Endothelial cell of umbilical vein (primary cell): ENCODE results near the gene KIF20A. TPM values are rescaled to one million over a fixed set of nuclear protein-coding genes. Genes with fewer than 3 reads are reported as not detected.

Experiments used
- BruUV-seq: library from RNA; stranded (reverse); fragments of 400-500 nt; replicated peaks from 2 replicates; lab custom pipeline; 2021; lab: Mats Ljungman, UMichigan
- CTCF ChIA-PET: fragments of 300-600, 350-600 bp; sonication (Branson Sonifier 250); formaldehyde crosslinking; loops from one replicate; lab custom pipeline; 2021; ENCODE audit warnings: antibody characterized with exemption, inconsistent platforms; lab: Charles Lee
- POLR2A ChIA-PET: fragments of 300-600, 350-600 bp; sonication (Branson Sonifier 250); formaldehyde crosslinking; loops from one replicate; lab custom pipeline; 2021; ENCODE audit warnings: antibody characterized with exemption, inconsistent platforms; lab: Charles Lee
- DNase-seq: peaks from one replicate; pipeline ENCODE4 v3.0.0-alpha.2; 2011; ENCODE audit warnings: low read depth, low spot score
- FAIRE-seq: peaks from 2 replicates; lab custom pipeline; 2011; peaks lifted over from hg19 to GRCh38; lab: Jason Lieb, UNC
- H2AFZ ChIP-seq: 2 replicates; pipeline ENCODE4 v1.6.0; 2012; ENCODE audit warnings: low read depth, low read length, control low read depth, inconsistent platforms
- H3K27ac ChIP-seq: 2 replicates; pipeline ENCODE4 v1.5.1; 2011; ENCODE audit warnings: low read depth, mild to moderate bottlenecking, control low read depth, low read length, moderate library complexity; ENCODE audit not compliant: insufficient read depth
- H3K27me3 ChIP-seq, 2 experiments: 2 replicates each; pipeline versions ENCODE4 v1.6.0 to v1.6.1; 2011; ENCODE audit warnings: low read length in 2 of 2, mixed read lengths in 1 of 2; ENCODE audit not compliant: control insufficient read depth in 2 of 2, insufficient read depth in 2 of 2
- H3K36me3 ChIP-seq, 2 experiments: 2 replicates in 1 of 2; 3 replicates in 1 of 2; pipeline ENCODE4 v1.5.1; 2011; ENCODE audit warnings: low read length in 2 of 2, mild to moderate bottlenecking in 1 of 2, moderate library complexity in 1 of 2; ENCODE audit not compliant: control insufficient read depth in 2 of 2, insufficient read depth in 2 of 2; ENCODE audit errors: extremely low read depth in 1 of 2
- H3K4me1 ChIP-seq: 3 replicates; pipeline ENCODE4 v1.5.1; 2011; ENCODE audit warnings: mild to moderate bottlenecking, low read length; ENCODE audit not compliant: control insufficient read depth, insufficient read depth; ENCODE audit errors: extremely low read depth
- H3K4me2 ChIP-seq: 2 replicates; pipeline ENCODE4 v1.6.1; 2011; ENCODE audit warnings: low read length, control low read depth, mixed read lengths; ENCODE audit not compliant: insufficient read depth
- H3K4me3 ChIP-seq, 3 experiments: fragments of 200-600 bp in 1 of 3; sonication (generic), shearing (Covaris generic) in 1 of 3; replicated peaks in 1 of 3; 2 replicates each; pipeline ENCODE4 v1.5.1; 2011 to 2016; ENCODE audit warnings: control low read depth in 3 of 3, low read length in 3 of 3, mild to moderate bottlenecking in 2 of 3, inconsistent platforms in 1 of 3, low read depth in 1 of 3, moderate library complexity in 1 of 3; ENCODE audit not compliant: insufficient read depth in 1 of 3
- H3K79me2 ChIP-seq: 2 replicates; pipeline ENCODE4 v1.6.0; 2012; ENCODE audit warnings: low read length, inconsistent platforms; ENCODE audit not compliant: control insufficient read depth, insufficient read depth
- H3K9ac ChIP-seq: replicated peaks from 2 replicates; pipeline ENCODE3; 2011; ENCODE audit warnings: low read length, control low read depth; ENCODE audit not compliant: insufficient read depth; ENCODE audit errors: extremely low read depth
- H3K9me1 ChIP-seq: replicated peaks from 3 replicates; pipeline ENCODE4 v1.6.0; 2011; ENCODE audit warnings: mild to moderate bottlenecking, low read length; ENCODE audit not compliant: control insufficient read depth, insufficient read depth; ENCODE audit errors: extremely low read depth
- H3K9me3 ChIP-seq: replicated peaks from 2 replicates; pipeline ENCODE4 v1.5.1; 2012; ENCODE audit warnings: low read length, inconsistent platforms; ENCODE audit not compliant: control insufficient read depth, insufficient read depth
- H4K20me1 ChIP-seq: replicated peaks from 2 replicates; pipeline ENCODE3; 2011; ENCODE audit warnings: mild to moderate bottlenecking, low read length; ENCODE audit not compliant: control insufficient read depth, insufficient read depth; ENCODE audit errors: extremely low read depth
- CTCF ChIP-seq, 2 donors: IDR thresholded peaks; 1 replicate in 1 of 2; 2 replicates in 1 of 2; pipeline ENCODE4 v1.5.1; 2011; ENCODE audit warnings: low read length in 2 of 2, mild to moderate bottlenecking in 2 of 2, moderate library complexity in 2 of 2, control low read depth in 1 of 2, inconsistent platforms in 1 of 2, low read depth in 1 of 2; ENCODE audit not compliant: insufficient read depth in 1 of 2; ENCODE audit errors: extremely low read depth in 1 of 2
- EZH2 ChIP-seq: IDR thresholded peaks from 2 replicates; pipeline ENCODE4 v1.6.1; 2012; ENCODE audit warnings: borderline replicate concordance, low read depth, mild to moderate bottlenecking, moderate library complexity, low read length, inconsistent platforms; ENCODE audit not compliant: severe bottlenecking
- FOS ChIP-seq: IDR thresholded peaks from 2 replicates; pipeline ENCODE4 v1.6.1; 2011; ENCODE audit warnings: mild to moderate bottlenecking, low read length, moderate library complexity, borderline replicate concordance; ENCODE audit not compliant: insufficient read depth
- GATA2 ChIP-seq: IDR thresholded peaks from 2 replicates; pipeline ENCODE4 v1.7.0; 2011; ENCODE audit warnings: low read depth, mild to moderate bottlenecking, moderate library complexity, mixed read lengths, low read length; ENCODE audit not compliant: insufficient read length, insufficient read depth
- JUN ChIP-seq: IDR thresholded peaks from 2 replicates; pipeline ENCODE4 v1.6.1; 2011; ENCODE audit warnings: borderline replicate concordance, low read depth; ENCODE audit not compliant: insufficient read length, insufficient read depth
- MYC ChIP-seq: IDR thresholded peaks from one replicate; pipeline ENCODE4 v1.6.1; 2011; ENCODE audit warnings: mild to moderate bottlenecking, low read depth, low read length
- POLR2A ChIP-seq: IDR thresholded peaks from 2 replicates; pipeline ENCODE4 v1.6.1; 2012; ENCODE audit warnings: low read depth, mild to moderate bottlenecking, control low read depth, low read length
- POLR2AphosphoS5 ChIP-seq: IDR thresholded peaks from 2 replicates; pipeline ENCODE4 v1.6.1; 2012; ENCODE audit warnings: low read depth, mild to moderate bottlenecking, control low read depth, low read length, moderate library complexity; ENCODE audit not compliant: insufficient read depth
- dilution Hi-C: fragments of 300-500 bp; cut with MboI; formaldehyde crosslinking; loops from one replicate; pipeline ENCODE4 v1.15.0; 2019; ENCODE audit warnings: low sequenced_read_pairs; ENCODE audit not compliant: extremely low pct_ligation_motif_present
- intact Hi-C: fragments of 100-400 bp; cut with micrococcal nuclease; formaldehyde crosslinking; loops from one replicate; pipeline ENCODE4 v1.10.0; 2022
- polyA plus RNA-seq, 4 experiments: library from polyadenylated mRNA; depleted of rRNA in 3 of 4; stranded (reverse) in 3 of 4; unstranded in 1 of 4; fragments of >200 nt; gene quantifications; 2 replicates each; pipeline versions ENCODE4 v1.2.1 to v1.2.3, GENCODE V29; 2011 to 2012; ENCODE audit warnings: missing spikeins in 1 of 4
- total RNA-seq: library from RNA; stranded (reverse); gene quantifications from 2 replicates; pipeline ENCODE4 v1.2.3, GENCODE V29; 2021
- TF ChIP-seq, protein P1 (sequence below): IDR thresholded peaks from 2 replicates; pipeline ENCODE4 v1.6.1; 2011; ENCODE audit not compliant: insufficient read depth, insufficient read length

The KIF20A gene
- total and polyA plus RNA-seq, 2 donors (not counting 3 experiments of a cell fraction or from before 2014, with no cell fraction given) = 38.7 to 78.1 TPM

DNA sequence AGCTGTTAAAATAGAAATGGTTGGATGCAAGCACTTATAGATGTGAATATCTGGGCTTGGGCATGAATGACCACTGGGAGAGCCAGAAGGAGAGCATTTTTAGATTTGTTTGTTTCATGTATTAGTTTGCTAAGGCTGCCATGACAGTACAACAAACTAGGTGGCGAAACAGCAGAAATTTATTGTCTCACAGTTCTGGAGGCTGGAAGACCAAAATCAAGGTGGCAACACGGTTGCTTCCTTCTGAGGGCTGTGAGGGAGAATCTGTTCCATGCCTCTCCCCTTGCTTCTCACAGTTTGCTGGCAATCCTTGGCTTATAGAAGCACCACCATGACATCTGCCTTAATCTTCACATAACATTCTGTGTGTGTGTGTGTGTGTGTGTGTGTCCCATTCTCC, 54.4 kb downstream of the KIF20A start:
- Histone ChIP-seq H3K4me3 (no peak overlapping the region), H2AFZ (no peak overlapping the region), H3K9me1 (no peaks in the 10 kb centered on the region), H4K20me1 (no peaks in the 10 kb centered on the region), H3K27ac (no peak overlapping the region), H3K79me2 (no peaks in the 10 kb centered on the region), H3K9me3 (no peaks in the 10 kb centered on the region), H3K36me3 (no peaks in the 10 kb centered on the region), H3K9ac (no peak overlapping the region), H3K4me2 (no peak overlapping the region), H3K4me1 (no peaks in the 10 kb centered on the region), H3K27me3 (peaks cover 2 to 3% of the 10 kb centered on the region in 2 experiments)
- dilution Hi-C loops = no loop called here
- intact Hi-C loops = no loop called here
- no peak for FAIRE-seq
- no peak for TF ChIP-seq POLR2A
- TF ChIP-seq GATA2 = no peak
- no peak for TF ChIP-seq CTCF (IDR thresholded peaks at IDR 0.05; ENCODE audit: extremely low read depth in 1 of 2, insufficient read depth in 1 of 2, low read depth in 1 of 2, low read length in 2 of 2)
- TF ChIP-seq, protein P1, sequence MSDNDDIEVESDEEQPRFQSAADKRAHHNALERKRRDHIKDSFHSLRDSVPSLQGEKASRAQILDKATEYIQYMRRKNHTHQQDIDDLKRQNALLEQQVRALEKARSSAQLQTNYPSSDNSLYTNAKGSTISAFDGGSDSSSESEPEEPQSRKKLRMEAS = no peak
- no TSS peak for BruUV-seq
- CTCF ChIA-PET = interaction anchor here (1.2 to 2.5 kb wide), 2 partner anchors 10 to 50 kb away, joined by 3 to 10 read pairs; no protein-coding TSS in a partner anchor
- no peak for DNase-seq
- POLR2A ChIA-PET = no interaction called here

DNA sequence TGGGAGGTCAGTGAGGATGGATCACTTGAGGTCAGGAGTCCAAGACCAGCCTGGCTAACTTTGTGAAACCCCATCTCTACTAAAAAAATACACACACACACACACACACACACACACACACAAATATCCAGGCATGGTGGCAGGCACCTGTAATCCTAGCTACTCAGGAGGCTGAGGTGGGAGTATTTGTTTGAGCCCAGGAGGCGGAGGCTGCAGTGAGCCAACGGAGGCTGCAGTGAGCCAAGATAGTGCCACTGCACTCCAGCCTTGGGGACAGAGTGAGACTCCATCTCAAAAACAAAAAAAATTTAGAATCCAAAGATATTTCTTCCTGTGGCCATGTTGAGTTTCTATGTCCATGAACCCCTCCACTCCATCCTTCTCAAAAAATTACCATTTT, 55.7 kb downstream of the KIF20A start:
- FAIRE-seq (no peak), DNase-seq (no peak)
- H3K27me3 ChIP-seq = peaks cover 3 to 8% of the 10 kb centered on the region in 2 experiments
- ChIA-PET CTCF (interaction anchor here (1.2 to 2.3 kb wide), 4 partner anchors 9 to 118 kb away, joined by 3 to 14 read pairs (median 4); partner anchors contain the start of gene KDM3B), POLR2A (no interaction called here)
- H3K27ac ChIP-seq = no peak overlapping the region
- H4K20me1 ChIP-seq = no peaks in the 10 kb centered on the region
- H3K9me1 ChIP-seq = no peaks in the 10 kb centered on the region
- no peaks in the 10 kb centered on the region for H3K9me3 ChIP-seq
- no peaks in the 10 kb centered on the region for H3K36me3 ChIP-seq
- no peak overlapping the region for H3K4me2 ChIP-seq
- H2AFZ ChIP-seq = no peak overlapping the region
- no peaks in the 10 kb centered on the region for H3K4me1 ChIP-seq
- dilution Hi-C loops = no loop called here
- H3K79me2 ChIP-seq = no peaks in the 10 kb centered on the region
- intact Hi-C loops = no loop called here
- BruUV-seq = no TSS peak
- TF ChIP-seq POLR2A (no peak), JUN (no peak), MYC (no peak), POLR2AphosphoS5 (no peak), FOS (no peak), CTCF (IDR thresholded peaks at IDR 0.05; ENCODE audit: extremely low read depth in 1 of 2, insufficient read depth in 1 of 2, low read depth in 1 of 2, low read length in 2 of 2) (no peak), GATA2 (no peak), EZH2 (no peak)
- TF ChIP-seq, protein P1 = no peak
- H3K4me3 ChIP-seq = no peak overlapping the region
- H3K9ac ChIP-seq = no peak overlapping the region
